GM18867 (cell line): Measurements from ENCODE around the gene UGDH.

ENCODE experiments used
- ATAC-seq: cut with Tn5 transposase; IDR thresholded peaks from one replicate; pipeline ENCODE4 v1.9.1; 2021; ENCODE audit warnings: mild to moderate bottlenecking, moderate library complexity; ENCODE audit not compliant: unreplicated experiment

UGDH gene

GRCh38 chr4:39495446-39496213, 31.6 kb downstream of the UGDH start:
- ATAC-seq = no peak

DNA sequence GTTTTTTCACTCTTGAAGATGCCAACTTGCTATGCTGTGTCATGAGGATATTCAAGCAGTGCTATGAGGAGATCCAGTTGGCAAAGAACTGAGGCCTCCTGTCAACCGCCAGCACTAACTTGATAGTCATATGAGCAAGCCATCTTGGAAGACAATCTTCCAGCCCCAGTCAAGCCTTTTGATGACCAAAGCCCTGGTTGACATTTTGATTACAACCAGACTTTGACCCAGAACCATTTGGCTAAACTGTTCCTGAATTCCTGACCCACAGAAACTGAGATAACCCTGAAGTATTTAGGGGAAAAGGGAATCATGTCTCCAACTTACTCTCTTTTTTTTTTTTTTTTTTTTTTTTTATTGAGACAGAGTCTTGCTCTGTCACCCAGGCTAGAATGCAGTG, 32.9 kb downstream of the UGDH start:
- no peak for ATAC-seq

DNA sequence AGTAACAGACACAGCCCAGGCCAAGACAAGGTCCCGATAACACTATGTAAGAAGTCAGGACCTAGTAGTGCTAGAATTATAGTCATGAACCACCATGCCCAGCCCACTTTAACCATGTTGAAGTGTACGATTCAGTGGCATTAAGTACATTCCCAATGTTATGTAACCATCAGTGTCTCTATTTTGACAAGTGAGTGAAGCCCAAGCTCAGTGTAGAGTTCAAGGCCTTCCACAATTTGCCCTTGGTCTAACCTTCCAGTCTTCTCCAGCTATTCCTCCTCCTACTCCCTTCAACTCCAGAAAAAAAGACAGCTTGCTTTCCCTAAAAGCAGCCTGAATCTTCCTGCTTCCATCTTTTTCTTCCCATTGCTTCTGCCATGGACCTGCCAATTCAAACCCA, 36.9 kb downstream of the UGDH start:
- ATAC-seq = no peak

GRCh38 chr4:39486221-39486804, 40.9 kb downstream of the UGDH start:
- no peak for ATAC-seq

DNA sequence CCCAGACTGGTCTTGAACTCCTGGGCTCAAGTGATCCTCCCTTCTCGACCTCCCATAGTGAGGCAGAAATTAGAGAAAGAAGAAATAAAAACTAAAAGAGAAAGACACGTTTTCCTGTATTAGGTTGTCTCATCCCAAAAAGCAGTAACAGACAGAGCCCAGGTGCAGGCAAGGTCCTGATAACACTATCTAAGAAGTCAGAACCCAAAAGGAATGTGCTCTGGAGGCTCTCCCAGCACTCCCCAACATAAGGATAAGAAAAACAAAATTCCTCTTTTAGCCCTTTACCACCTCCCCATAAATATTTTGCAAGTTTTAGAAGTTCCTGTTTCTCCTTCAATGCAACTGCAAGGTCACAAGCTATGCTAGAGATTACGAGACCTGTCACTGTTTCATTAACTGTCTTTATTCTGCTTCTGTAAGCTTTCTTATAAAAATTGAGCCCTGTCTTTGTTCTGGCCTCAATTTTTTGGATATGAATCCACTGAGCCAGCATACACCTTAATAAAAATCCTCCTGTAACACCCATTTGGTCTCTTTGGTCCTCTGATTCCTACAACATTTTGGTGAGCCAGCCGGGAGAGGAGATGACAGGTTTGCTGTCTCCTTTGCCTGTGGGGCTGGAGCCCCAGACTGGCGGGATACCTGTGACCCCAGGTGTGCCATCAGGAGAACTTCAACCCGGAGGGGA, 42.5 kb downstream of the UGDH start:
- ATAC-seq = no peak

DNA sequence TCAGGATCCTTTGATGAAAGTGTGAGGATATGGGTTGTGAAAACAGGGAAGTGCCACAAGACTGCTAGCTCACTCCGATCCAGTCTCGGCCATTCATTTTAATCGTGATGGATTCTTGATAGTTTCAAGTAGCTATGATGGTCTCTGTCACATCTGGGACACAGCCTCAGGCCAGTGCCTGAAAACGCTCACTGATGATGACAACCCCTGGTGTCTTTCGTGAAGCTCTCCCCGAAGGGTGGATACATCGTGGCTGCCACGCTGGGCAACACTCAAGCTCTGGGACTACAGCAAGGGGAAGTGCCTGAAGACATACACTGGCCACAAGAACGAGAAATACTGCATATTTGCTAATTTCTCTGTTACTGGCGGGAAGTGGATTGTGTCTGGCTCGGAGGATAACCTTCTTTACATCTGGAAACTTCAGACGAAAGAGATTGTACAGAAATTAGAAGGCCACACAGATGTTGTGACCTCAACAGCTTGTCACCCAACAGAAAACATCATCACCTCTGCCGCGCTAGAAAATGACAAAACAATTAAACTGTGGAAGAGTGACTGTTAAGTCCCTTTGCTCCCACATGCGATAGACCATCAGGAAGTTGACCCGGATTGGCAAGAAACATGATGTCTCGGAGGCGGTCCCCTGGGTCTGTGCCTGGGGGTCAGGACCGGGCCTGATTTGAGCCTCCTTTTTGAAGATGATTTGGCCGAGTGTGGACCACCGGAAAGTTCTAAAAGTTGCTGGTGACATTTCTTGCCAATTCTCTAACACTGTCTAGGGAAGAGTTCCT, 46.1 kb downstream of the UGDH start:
- no peak for ATAC-seq

- ATAC-seq = no peak
Measured at GRCh38 chr4:39480251-39480650, 47.0 kb downstream of the UGDH start.

GRCh38 chr4:39476187-39476895, 50.9 kb downstream of the UGDH start:
- no peak for ATAC-seq

GRCh38 chr4:39472396-39472795, 54.8 kb downstream of the UGDH start:
- no peak for ATAC-seq

GRCh38 chr4:39470402-39470801, 56.8 kb downstream of the UGDH start:
- ATAC-seq = no peak

- ATAC-seq = peak; percentile 81
Measured at GRCh38 chr4:39469429-39470077, 57.7 kb downstream of the UGDH start.

DNA sequence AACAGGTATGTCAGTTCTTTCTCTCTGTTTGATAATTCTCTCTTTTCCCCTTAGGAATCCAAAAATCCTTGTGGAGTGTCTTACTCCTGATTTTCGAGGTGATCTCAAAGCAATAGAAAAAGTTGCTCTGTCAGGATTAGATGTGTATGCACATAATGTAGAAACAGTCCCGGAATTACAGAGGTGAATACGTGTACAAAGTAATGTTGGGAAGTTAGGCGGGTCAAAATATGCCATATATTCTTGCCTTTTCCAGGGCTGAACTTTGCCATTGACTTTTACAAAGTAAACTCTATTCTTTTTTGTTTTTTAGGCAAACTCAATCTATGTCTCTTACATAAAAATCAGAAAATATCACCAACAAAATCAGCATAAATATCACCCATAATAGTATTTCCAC, 59.8 kb downstream of the UGDH start:
- no peak for ATAC-seq

- no peak for ATAC-seq
Measured at GRCh38 chr4:39466747-39467146, 60.5 kb downstream of the UGDH start.

DNA sequence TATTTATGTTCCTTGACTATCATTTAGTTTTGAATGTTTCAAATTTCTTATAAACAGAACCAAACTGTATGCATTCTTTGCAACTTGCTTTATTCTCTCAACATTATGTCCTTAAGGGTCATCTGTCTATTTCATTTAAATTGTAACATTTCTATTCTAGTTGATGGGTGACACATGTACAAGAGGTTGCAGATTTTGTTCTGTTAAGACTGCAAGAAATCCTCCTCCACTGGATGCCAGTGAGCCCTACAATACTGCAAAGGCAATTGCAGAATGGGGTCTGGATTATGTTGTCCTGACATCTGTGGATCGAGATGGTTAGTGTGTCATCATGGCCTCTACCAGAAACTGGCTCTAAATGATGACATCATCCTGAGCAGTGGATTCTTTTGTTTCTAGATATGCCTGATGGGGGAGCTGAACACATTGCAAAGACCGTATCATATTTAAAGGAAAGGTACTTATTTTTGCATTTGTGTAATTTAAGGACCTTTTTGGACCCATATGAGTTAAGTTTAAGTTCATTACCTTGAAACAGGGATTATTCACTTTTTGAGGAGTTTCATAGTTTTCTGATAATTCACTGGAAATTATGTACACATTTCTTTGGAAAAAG, 62.2 kb downstream of the UGDH start:
- no peak for ATAC-seq

DNA sequence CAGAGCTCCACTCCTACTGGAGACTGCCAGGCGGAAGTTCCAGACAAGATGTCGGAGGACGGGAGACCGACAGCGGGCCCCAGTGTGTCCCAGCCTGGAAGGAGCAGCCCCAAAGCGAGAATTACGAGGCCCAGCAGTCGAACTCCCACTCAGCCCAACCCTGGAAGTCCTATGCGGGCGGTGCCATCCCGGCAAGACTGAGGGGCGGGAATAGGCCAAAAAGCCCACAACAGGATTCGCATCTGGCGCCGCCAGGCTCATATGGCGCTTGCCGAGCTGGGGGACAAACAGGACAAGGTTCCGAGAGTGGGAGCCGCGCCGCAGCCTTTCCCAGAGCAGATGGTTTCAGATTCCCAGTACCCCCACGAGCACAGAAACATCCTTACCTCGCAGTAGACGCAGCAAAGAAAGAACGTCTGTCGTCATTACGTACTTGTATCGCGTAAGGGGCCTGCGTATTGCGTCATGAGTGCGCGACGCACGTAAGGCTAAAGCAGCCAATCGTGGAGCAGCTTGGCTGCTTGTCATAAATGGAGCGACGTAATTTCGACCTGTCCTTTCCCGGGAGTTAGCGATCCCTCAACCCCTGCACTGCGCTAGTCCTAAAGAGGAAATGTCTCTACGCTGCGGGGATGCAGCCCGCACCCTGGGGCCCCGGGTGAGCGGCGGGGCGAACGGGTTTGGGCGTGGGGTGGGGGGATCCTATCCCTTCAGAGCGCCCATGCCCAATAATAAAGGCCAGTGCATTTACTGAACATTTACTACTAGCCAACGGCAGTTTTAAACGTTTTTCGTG, 68.5 kb downstream of the UGDH start, which contains the start of the genes LIAS and RPL9:
TSS of gene LIAS (plus strand) at position 552 of the 796 bp plus-strand sequence. CDS start at position 614, 62 bp downstream.
TSS of gene RPL9 (minus strand) at position 418 of the 796 bp plus-strand sequence. CDS start 483 bp downstream, outside the sequence.
- ATAC-seq = peak; percentile 86

- ATAC-seq = peak; percentile 2
Measured at GRCh38 chr4:39458161-39458504, 69.1 kb downstream of the UGDH start.

- ATAC-seq = no peak
Measured at GRCh38 chr4:39456946-39457763, 70.1 kb downstream of the UGDH start.

DNA sequence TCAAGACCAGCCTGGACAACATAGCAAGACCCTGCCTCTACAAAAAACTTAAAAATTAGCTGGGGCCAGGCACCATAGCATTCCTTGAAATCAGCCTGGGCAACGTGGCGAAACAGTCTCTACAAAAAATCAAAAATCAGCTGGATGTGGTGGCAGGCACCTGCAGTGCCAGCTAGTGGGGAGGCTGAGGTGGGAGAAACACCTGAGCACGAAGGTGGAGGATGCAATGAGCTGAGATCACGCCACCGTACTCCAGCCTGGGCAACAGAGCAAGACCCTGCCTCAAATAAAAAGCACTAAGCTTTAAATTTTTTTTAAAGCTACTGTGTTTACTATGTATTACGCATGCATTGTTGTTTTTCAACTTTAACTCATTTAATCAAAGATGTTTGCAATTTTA, 71.8 kb downstream of the UGDH start:
- no peak for ATAC-seq
